PC-3 (cell line): Measurements from ENCODE around the gene PPT2. TPM values are rescaled to one million over a fixed set of nuclear protein-coding genes. Genes with fewer than 3 reads are reported as not detected.
A peak's percentile ranks its signal among the peaks of the same experiment; 100 is the strongest.

ENCODE experiments used
- ATAC-seq: fragments of 200-7000 bp; cut with Tn5 transposase; 2 replicates; pipeline ENCODE4 v1.9.1; 2020; ENCODE audit warnings: mild to moderate bottlenecking, moderate library complexity
- BruUV-seq: library from RNA; stranded (reverse); fragments of 400-500 nt; replicated peaks from 2 replicates; lab custom pipeline; 2021; lab: Mats Ljungman, UMichigan
- CTCF ChIA-PET: fragments of 300-600 bp; sonication (Branson Sonifier 250); formaldehyde crosslinking; loops from one replicate; lab custom pipeline; 2022; ENCODE audit warnings: antibody characterized with exemption; lab: Charles Lee
- POLR2A ChIA-PET: fragments of 300-600 bp; sonication (Branson Sonifier 250); formaldehyde crosslinking; loops from one replicate; lab custom pipeline; 2022; ENCODE audit warnings: antibody characterized with exemption; ENCODE audit not compliant: unreplicated experiment; lab: Charles Lee
- DNase-seq: peaks from one replicate; pipeline ENCODE4 v3.0.0-alpha.2; 2015
- H2AFZ ChIP-seq: fragments of 300-600 bp; sonication (generic); 2 replicates; pipeline ENCODE4 v1.6.0; 2016; ENCODE audit warnings: antibody characterized with exemption, low read length
- H3F3A ChIP-seq: fragments of 300-600 bp; sonication (generic); one replicate; pipeline ENCODE4 v1.6.0; 2017; ENCODE audit warnings: antibody characterized with exemption, low read length, control low read depth, mild to moderate bottlenecking; ENCODE audit not compliant: unreplicated experiment
- H3K27ac ChIP-seq: fragments of 300-600 bp; sonication (generic); 2 replicates; pipeline ENCODE4 v1.5.1; 2016; ENCODE audit warnings: mild to moderate bottlenecking, low read length
- H3K27me3 ChIP-seq: fragments of 300-600 bp; sonication (generic); 2 replicates; pipeline ENCODE4 v1.6.1; 2016; ENCODE audit warnings: low read length, mixed read lengths
- H3K36me3 ChIP-seq: fragments of 300-600 bp; sonication (generic); 2 replicates; pipeline ENCODE4 v1.6.1; 2016; ENCODE audit warnings: low read depth, mixed run types, low read length, mixed read lengths
- H3K4me1 ChIP-seq: fragments of 300-600 bp; sonication (generic); 2 replicates; pipeline ENCODE4 v1.5.1; 2016; ENCODE audit warnings: low read length; ENCODE audit not compliant: insufficient read depth
- H3K4me2 ChIP-seq: fragments of 300-600 bp; sonication (generic); 2 replicates; pipeline ENCODE4 v1.6.0; 2016; ENCODE audit warnings: low read length
- H3K4me3 ChIP-seq: fragments of 300-600 bp; sonication (generic); 2 replicates; pipeline ENCODE4 v1.5.1; 2016; ENCODE audit warnings: mild to moderate bottlenecking, low read length, mixed read lengths
- H3K79me2 ChIP-seq: fragments of 300-600 bp; sonication (generic); 2 replicates; pipeline ENCODE4 v1.6.1; 2017; ENCODE audit warnings: low read length, mixed read lengths
- H3K9ac ChIP-seq: fragments of 300-600 bp; sonication (generic); 2 replicates; pipeline ENCODE4 v1.6.0; 2016; ENCODE audit warnings: mild to moderate bottlenecking, low read length
- H3K9me2 ChIP-seq: fragments of 300-600 bp; sonication (generic); replicated peaks from 2 replicates; pipeline ENCODE4 v1.6.1; 2016; ENCODE audit warnings: mixed run types, low read length, mixed read lengths
- H3K9me3 ChIP-seq: fragments of 300-600 bp; sonication (generic); 2 replicates; pipeline ENCODE4 v1.6.1; 2016; ENCODE audit warnings: low read length, mixed read lengths
- H4K20me1 ChIP-seq: fragments of 300-600 bp; sonication (generic); 2 replicates; pipeline ENCODE4 v1.6.1; 2016; ENCODE audit warnings: low read length, mixed read lengths
- CTCF ChIP-seq: fragments of 300-600 bp; sonication (generic); conservative IDR thresholded peaks from 2 replicates; pipeline ENCODE4 v1.5.1; 2017; ENCODE audit warnings: antibody characterized with exemption, low read depth, mild to moderate bottlenecking, low read length
- EZH2 ChIP-seq: fragments of 300-600 bp; sonication (generic); IDR thresholded peaks from one replicate; pipeline ENCODE4 v1.6.1; 2017; ENCODE audit warnings: antibody characterized with exemption, mild to moderate bottlenecking, low read length; ENCODE audit not compliant: unreplicated experiment
- EZH2phosphoT487 ChIP-seq: fragments of 300-600 bp; sonication (generic); IDR thresholded peaks from 2 replicates; pipeline ENCODE4 v1.6.1; 2018; ENCODE audit warnings: mild to moderate bottlenecking, antibody characterized with exemption, low read length, borderline replicate concordance
- intact Hi-C: fragments of 100-400 bp; cut with micrococcal nuclease; formaldehyde crosslinking; loops from 2 replicates; pipeline ENCODE4 v1.9.0; 2023
- total RNA-seq: library from RNA; depleted of rRNA; stranded (reverse); fragments of >200 nt; gene quantifications from 2 replicates; pipeline ENCODE4 v1.2.3, GENCODE V29; 2014

The PPT2 gene
- total RNA-seq, 1 experiment from 2014 or later: 30.8 TPM

- Histone ChIP-seq H3K9me2 (no peaks in the 10 kb centered on the region), H2AFZ (no peak overlapping the region), H3K27me3 (no peaks in the 10 kb centered on the region), H3F3A (no peaks in the 10 kb centered on the region), H3K9ac (no peak overlapping the region), H4K20me1 (no peaks in the 10 kb centered on the region), H3K79me2 (no peaks in the 10 kb centered on the region), H3K27ac (no peak overlapping the region), H3K36me3 (peaks cover 16% of the 10 kb centered on the region; the same call in 1 of the 2 replicates), H3K4me1 (no peaks in the 10 kb centered on the region), H3K4me3 (no peak overlapping the region), H3K4me2 (no peak overlapping the region), H3K9me3 (no peaks in the 10 kb centered on the region)
- ChIA-PET CTCF (no interaction called here), POLR2A (no interaction called here)
- intact Hi-C loops: no loop called here
- DNase-seq (no peak), ATAC-seq (no peak)
- BruUV-seq: no TSS peak
- no peak for TF ChIP-seq EZH2
- no peak for TF ChIP-seq EZH2phosphoT487
- no peak for TF ChIP-seq CTCF
Measured at GRCh38 chr6:32167154-32167760, 13.3 kb downstream of the PPT2 start.

GRCh38 chr6:32167761-32168262, 13.9 kb downstream of the PPT2 start:
- POLR2A ChIA-PET: no interaction called here
- Histone ChIP-seq H3K9me3 (no peaks in the 10 kb centered on the region), H3K79me2 (no peaks in the 10 kb centered on the region), H3F3A (no peaks in the 10 kb centered on the region), H3K27me3 (no peaks in the 10 kb centered on the region), H3K4me2 (no peak overlapping the region), H3K4me3 (no peak overlapping the region), H3K27ac (no peak overlapping the region), H3K9me2 (no peaks in the 10 kb centered on the region), H3K4me1 (no peaks in the 10 kb centered on the region), H4K20me1 (no peaks in the 10 kb centered on the region), H3K36me3 (peaks cover 16% of the 10 kb centered on the region; the same call in 1 of the 2 replicates), H3K9ac (no peak overlapping the region), H2AFZ (no peak overlapping the region)
- ATAC-seq (no peak), DNase-seq (no peak)
- TF ChIP-seq EZH2: no peak
- no peak for TF ChIP-seq EZH2phosphoT487
- TF ChIP-seq CTCF: no peak
- intact Hi-C loops: no loop called here
- TSS peak; percentile 16 for BruUV-seq
- CTCF ChIA-PET: interaction anchor here (0.6 kb wide), 1 partner anchor 361 kb away, joined by 16 read pairs; no protein-coding TSS in a partner anchor

GRCh38 chr6:32168350-32168749, 14.4 kb downstream of the PPT2 start:
- Histone ChIP-seq H4K20me1 (no peaks in the 10 kb centered on the region), H3K36me3 (peaks cover 16% of the 10 kb centered on the region; the same call in 1 of the 2 replicates), H3K9me3 (no peaks in the 10 kb centered on the region), H3K4me2 (no peak overlapping the region), H3K4me1 (no peaks in the 10 kb centered on the region), H3K4me3 (no peak overlapping the region), H3K27ac (no peak overlapping the region), H3K9ac (no peak overlapping the region), H3K9me2 (no peaks in the 10 kb centered on the region), H3F3A (no peaks in the 10 kb centered on the region), H2AFZ (no peak overlapping the region), H3K79me2 (no peaks in the 10 kb centered on the region), H3K27me3 (no peaks in the 10 kb centered on the region)
- DNase-seq (no peak), ATAC-seq (no peak)
- POLR2A ChIA-PET: no interaction called here
- no peak for TF ChIP-seq EZH2
- TF ChIP-seq CTCF: no peak
- intact Hi-C loops: no loop called here
- CTCF ChIA-PET: interaction anchor here (0.6 kb wide), 1 partner anchor 361 kb away, joined by 16 read pairs; no protein-coding TSS in a partner anchor
- BruUV-seq: TSS peak; percentile 56
